ENCODE data around the gene NAP1L4. TPM values are rescaled to one million over a fixed set of nuclear protein-coding genes. Genes with fewer than 3 reads are reported as not detected.

NAP1L4 gene
- total RNA-seq, 1 donor from 2014 or later, result 171 TPM

DNA sequence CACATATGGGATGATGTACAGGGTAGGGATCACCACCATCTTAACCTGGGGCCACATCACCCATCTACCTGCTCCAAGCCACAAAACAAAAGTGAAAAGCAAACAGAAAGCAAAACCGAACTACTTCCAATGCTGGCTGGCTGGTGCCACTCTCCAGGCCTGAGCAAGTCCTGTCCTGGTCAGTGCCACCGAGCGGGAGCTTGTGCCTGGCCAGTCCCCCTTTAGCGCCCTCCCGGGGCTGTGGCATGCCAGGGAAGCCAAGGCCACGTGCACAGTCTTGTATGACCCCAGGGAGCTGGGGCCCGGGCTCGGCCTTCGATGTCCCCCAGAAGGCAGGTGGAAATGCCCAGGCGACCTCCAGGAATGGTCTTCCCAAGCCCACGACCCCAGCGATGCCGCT, 17.9 kb upstream of the NAP1L4 start:
- DNase-seq (ENCODE audit: low spot score in 2 of 2, unreplicated experiment in 2 of 2), result no peak
- H3K27ac Mint-ChIP-seq, result no peak overlapping the region
- no peaks in the 10 kb centered on the region for H3K9me3 Mint-ChIP-seq
- no peaks in the 10 kb centered on the region for H3K27me3 Mint-ChIP-seq (ENCODE audit: low read depth)
- TF ChIP-seq, protein P1, sequence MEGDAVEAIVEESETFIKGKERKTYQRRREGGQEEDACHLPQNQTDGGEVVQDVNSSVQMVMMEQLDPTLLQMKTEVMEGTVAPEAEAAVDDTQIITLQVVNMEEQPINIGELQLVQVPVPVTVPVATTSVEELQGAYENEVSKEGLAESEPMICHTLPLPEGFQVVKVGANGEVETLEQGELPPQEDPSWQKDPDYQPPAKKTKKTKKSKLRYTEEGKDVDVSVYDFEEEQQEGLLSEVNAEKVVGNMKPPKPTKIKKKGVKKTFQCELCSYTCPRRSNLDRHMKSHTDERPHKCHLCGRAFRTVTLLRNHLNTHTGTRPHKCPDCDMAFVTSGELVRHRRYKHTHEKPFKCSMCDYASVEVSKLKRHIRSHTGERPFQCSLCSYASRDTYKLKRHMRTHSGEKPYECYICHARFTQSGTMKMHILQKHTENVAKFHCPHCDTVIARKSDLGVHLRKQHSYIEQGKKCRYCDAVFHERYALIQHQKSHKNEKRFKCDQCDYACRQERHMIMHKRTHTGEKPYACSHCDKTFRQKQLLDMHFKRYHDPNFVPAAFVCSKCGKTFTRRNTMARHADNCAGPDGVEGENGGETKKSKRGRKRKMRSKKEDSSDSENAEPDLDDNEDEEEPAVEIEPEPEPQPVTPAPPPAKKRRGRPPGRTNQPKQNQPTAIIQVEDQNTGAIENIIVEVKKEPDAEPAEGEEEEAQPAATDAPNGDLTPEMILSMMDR (IDR thresholded peaks at IDR 0.05; ENCODE audit: unreplicated experiment), result no peak
- H3K4me1 Mint-ChIP-seq, result no peaks in the 10 kb centered on the region
- peaks cover 16% of the 10 kb centered on the region for H3K36me3 Mint-ChIP-seq
- no peak overlapping the region for H3K4me3 Mint-ChIP-seq

DNA sequence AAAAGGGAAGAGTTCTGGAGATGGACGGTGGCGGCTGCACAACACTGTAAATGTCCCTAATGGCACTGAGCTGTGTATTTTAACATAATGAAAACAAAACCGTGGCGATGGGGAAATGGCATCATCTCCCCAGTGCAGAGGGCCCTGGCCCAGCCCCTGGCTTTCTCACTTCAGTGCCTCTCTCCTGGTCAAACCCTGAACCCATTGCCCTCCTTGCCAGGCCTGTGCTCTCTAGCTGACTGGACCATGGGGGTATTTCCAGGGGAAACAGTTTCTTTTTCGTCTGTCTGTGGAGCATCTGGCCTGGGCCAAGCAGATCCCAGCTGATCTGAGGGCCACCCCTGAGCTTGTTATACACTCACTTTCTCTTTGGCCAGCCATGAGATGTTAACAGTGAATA, 17.4 kb upstream of the NAP1L4 start:
- Mint-ChIP-seq H3K9me3 (no peaks in the 10 kb centered on the region), H3K4me1 (no peaks in the 10 kb centered on the region), H3K27me3 (ENCODE audit: low read depth) (no peaks in the 10 kb centered on the region), H3K27ac (no peak overlapping the region), H3K36me3 (peaks cover 16% of the 10 kb centered on the region), H3K4me3 (no peak overlapping the region)
- no peak for DNase-seq (ENCODE audit: low spot score in 2 of 2, unreplicated experiment in 2 of 2)
- TF ChIP-seq, protein P1 (IDR thresholded peaks at IDR 0.05; ENCODE audit: unreplicated experiment), result no peak

DNA sequence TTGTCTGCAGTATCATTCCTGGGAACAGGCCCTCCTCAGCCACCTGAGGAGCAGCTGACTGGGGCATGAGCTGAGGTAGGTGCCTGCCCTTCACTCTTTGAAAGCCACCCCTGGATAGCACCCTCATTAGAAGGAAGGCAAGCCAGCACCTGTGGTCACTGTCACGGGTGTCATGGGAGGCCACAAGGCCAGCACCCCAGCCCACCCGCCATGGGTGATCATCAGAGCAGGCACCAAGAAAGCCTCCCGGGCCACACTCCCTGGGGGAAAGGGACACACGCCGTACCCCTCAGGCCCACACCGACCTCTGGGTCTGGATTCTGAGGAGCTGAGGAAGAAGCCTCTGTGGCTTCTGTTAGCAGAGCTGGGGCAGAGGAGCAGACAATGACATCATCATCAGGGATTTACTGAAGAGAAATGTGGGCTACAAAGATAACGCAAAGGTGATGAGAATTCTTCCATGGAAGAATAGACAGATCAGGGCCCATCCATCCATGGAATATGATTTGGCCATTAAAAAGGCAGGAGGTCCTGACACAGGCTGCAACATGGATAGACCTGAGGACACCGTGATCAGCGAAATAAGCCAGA, 16.7 kb upstream of the NAP1L4 start:
- Mint-ChIP-seq H3K9me3 (no peaks in the 10 kb centered on the region), H3K27ac (no peak overlapping the region), H3K36me3 (peaks cover 14% of the 10 kb centered on the region), H3K4me1 (no peaks in the 10 kb centered on the region), H3K4me3 (no peak overlapping the region), H3K27me3 (ENCODE audit: low read depth) (no peaks in the 10 kb centered on the region)
- TF ChIP-seq, protein P1 (IDR thresholded peaks at IDR 0.05; ENCODE audit: unreplicated experiment), result no peak
- no peak for DNase-seq (ENCODE audit: low spot score in 2 of 2, unreplicated experiment in 2 of 2)

- TF ChIP-seq, protein P1 (IDR thresholded peaks at IDR 0.05; ENCODE audit: unreplicated experiment), result no peak
- no peaks in the 10 kb centered on the region for H3K27me3 Mint-ChIP-seq (ENCODE audit: low read depth)
- H3K9me3 Mint-ChIP-seq, result no peaks in the 10 kb centered on the region
- no peak for DNase-seq (ENCODE audit: low spot score in 2 of 2, unreplicated experiment in 2 of 2)
- no peak overlapping the region for H3K4me3 Mint-ChIP-seq
- peaks cover 15% of the 10 kb centered on the region for H3K36me3 Mint-ChIP-seq
- no peaks in the 10 kb centered on the region for H3K4me1 Mint-ChIP-seq
- no peak overlapping the region for H3K27ac Mint-ChIP-seq
These were observed 15.4 kb upstream of the NAP1L4 start for GRCh38 chr11:3007404-3008010.

GRCh38 chr11:3006505-3007260, 14.6 kb upstream of the NAP1L4 start:
- Mint-ChIP-seq H3K27me3 (ENCODE audit: low read depth) (no peaks in the 10 kb centered on the region), H3K4me1 (no peaks in the 10 kb centered on the region), H3K36me3 (peaks cover 15% of the 10 kb centered on the region), H3K4me3 (no peak overlapping the region), H3K9me3 (no peaks in the 10 kb centered on the region), H3K27ac (no peak overlapping the region)
- TF ChIP-seq, protein P1 (IDR thresholded peaks at IDR 0.05; ENCODE audit: unreplicated experiment), result no peak
- DNase-seq (ENCODE audit: low spot score in 2 of 2, unreplicated experiment in 2 of 2), result no peak

Data from mesothelial cell of epicardium (in vitro differentiated cells).